Islet of Langerhans (tissue), 1 donor: Measurements from ENCODE around the gene IGSF3.
"Not testable (repeated sequence)": the region's sequence is repeated elsewhere in the genome, so short reads cannot be mapped to it uniquely, and the experiment has no call there.

ENCODE experiments used
- FAIRE-seq: peaks from one replicate; lab custom pipeline; 2011; peaks lifted over from hg19 to GRCh38; lab: Jason Lieb, UNC

The IGSF3 gene

GRCh38 chr1:116573431-116574095 is 94.0 kb downstream of the IGSF3 start:
- no peak for FAIRE-seq

GRCh38 chr1:116572771-116573430 is 94.6 kb downstream of the IGSF3 start:
- FAIRE-seq: no peak

- FAIRE-seq: no peak
These were observed 95.4 kb downstream of the IGSF3 start for GRCh38 chr1:116572099-116572498.

GRCh38 chr1:116571215-116571919 is 96.2 kb downstream of the IGSF3 start:
- FAIRE-seq: no peak

GRCh38 chr1:116570358-116571214 is 96.9 kb downstream of the IGSF3 start, which contains the start of gene CD58:
CD58 (minus strand) TSS chr1:116571026; CDS start chr1:116570972, 54 bp downstream.
- no peak for FAIRE-seq

GRCh38 chr1:116569776-116570357 is 97.7 kb downstream of the IGSF3 start:
- FAIRE-seq: no peak

- FAIRE-seq: no peak
These were observed 98.2 kb downstream of the IGSF3 start for GRCh38 chr1:116569381-116569670.

GRCh38 chr1:116568662-116569380 is 98.7 kb downstream of the IGSF3 start:
- no peak for FAIRE-seq

- FAIRE-seq: no peak
These were observed 99.5 kb downstream of the IGSF3 start for GRCh38 chr1:116567790-116568661.

- no peak for FAIRE-seq
These were observed 102.3 kb downstream of the IGSF3 start for GRCh38 chr1:116565222-116565621.

GRCh38 chr1:116564426-116564825 is 103.1 kb downstream of the IGSF3 start:
- FAIRE-seq: no peak

- not testable (repeated sequence) for FAIRE-seq
These were observed 105.1 kb downstream of the IGSF3 start for GRCh38 chr1:116562465-116562864.

- FAIRE-seq: no peak
These were observed 106.0 kb downstream of the IGSF3 start for GRCh38 chr1:116561563-116561962.

GRCh38 chr1:116560704-116561490 is 106.6 kb downstream of the IGSF3 start:
- no peak for FAIRE-seq

GRCh38 chr1:116559304-116559761 is 108.2 kb downstream of the IGSF3 start:
- no peak for FAIRE-seq

- no peak for FAIRE-seq
These were observed 109.0 kb downstream of the IGSF3 start for GRCh38 chr1:116558571-116558970.

- no peak for FAIRE-seq
These were observed 109.4 kb downstream of the IGSF3 start for GRCh38 chr1:116558140-116558549.

GRCh38 chr1:116557323-116557878 is 110.1 kb downstream of the IGSF3 start:
- no peak for FAIRE-seq
